ENCODE results near the gene CLEC16A.

Gene CLEC16A

DNA sequence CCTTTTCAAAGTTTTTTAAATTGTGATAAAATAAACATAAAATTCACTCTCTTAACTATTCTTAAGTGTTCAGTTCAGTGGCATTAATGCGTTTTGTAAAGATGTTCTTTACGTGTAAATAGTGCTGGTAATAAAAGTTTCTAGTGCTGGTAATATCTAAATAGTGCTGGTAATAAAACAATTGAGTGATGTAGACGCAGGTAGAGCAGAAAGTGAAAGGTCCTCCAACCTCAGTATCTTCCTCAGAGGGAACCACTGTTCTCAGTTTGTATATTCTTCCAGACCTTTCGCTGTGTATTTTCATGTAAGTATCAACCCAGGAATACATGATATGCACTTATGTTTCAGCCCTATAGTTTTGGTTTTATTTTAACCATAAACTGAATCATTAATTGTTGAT, 53.1 kb downstream of the CLEC16A start:
- in situ Hi-C loops (cut with HindIII; ENCODE audit: low pct_unique_long_range_greater_than_20kb, low sequenced_read_pairs), result no loop called here
- no peak for DNase-seq (ENCODE audit: low read depth in 1 of 2, low spot score in 1 of 2)

DNA sequence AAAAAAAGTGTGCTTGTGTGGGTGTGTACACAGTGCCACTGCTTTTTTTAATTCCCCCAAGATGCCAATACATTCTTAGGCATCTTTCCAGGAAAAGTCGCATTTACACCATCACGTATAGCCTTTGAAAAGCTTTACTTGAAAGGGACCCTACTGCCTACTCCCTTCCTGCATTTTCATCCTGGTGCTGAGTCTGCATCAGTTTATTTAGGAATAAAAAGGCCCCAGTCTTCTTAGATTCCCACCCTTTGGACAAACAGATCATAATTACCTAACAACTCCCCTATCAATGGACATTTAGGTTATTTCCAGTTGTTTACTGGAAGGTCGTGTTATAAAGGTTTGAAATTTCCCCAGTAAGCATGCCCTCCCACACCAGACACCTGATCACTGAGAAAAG, 54.9 kb downstream of the CLEC16A start:
- in situ Hi-C loops (cut with HindIII; ENCODE audit: low pct_unique_long_range_greater_than_20kb, low sequenced_read_pairs), result no loop called here
- no peak for TF ChIP-seq JUND (IDR thresholded peaks at IDR 0.05; ENCODE audit: low read depth)
- DNase-seq (ENCODE audit: low read depth in 1 of 2, low spot score in 1 of 2), result no peak

More for the DNA sequence above, 53.1 kb downstream of the CLEC16A start:
- TF ChIP-seq JUND (IDR thresholded peaks at IDR 0.05; ENCODE audit: low read depth), result no peak

DNA sequence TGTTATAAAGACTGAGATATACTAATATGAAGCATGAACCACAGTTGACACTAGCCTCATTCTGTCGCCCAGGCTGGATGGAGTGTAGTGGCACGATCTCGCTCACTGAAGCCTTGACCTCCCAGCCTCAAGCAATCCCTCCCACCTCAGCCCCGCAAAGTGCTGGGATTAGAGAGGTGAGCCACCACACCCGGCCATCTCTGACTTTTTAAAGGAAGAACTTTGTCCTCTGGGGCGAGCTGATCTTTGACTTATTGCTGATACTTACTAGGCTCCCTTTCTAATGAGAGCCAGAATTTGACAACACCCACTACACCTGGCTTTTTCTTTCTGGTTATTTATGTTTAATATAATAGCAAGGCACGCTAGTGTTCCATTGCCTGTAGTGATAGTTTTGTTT, 57.2 kb downstream of the CLEC16A start:
- TF ChIP-seq JUND (IDR thresholded peaks at IDR 0.05; ENCODE audit: low read depth), result no peak
- in situ Hi-C loops (cut with HindIII; ENCODE audit: low pct_unique_long_range_greater_than_20kb, low sequenced_read_pairs), result no loop called here
- DNase-seq (ENCODE audit: low read depth in 1 of 2, low spot score in 1 of 2), result no peak

GRCh38 chr16:11003141-11003540, 58.8 kb downstream of the CLEC16A start:
- DNase-seq (ENCODE audit: low read depth in 1 of 2, low spot score in 1 of 2), result no peak
- no peak for TF ChIP-seq JUND (IDR thresholded peaks at IDR 0.05; ENCODE audit: low read depth)
- in situ Hi-C loops (cut with HindIII; ENCODE audit: low pct_unique_long_range_greater_than_20kb, low sequenced_read_pairs), result no loop called here

DNA sequence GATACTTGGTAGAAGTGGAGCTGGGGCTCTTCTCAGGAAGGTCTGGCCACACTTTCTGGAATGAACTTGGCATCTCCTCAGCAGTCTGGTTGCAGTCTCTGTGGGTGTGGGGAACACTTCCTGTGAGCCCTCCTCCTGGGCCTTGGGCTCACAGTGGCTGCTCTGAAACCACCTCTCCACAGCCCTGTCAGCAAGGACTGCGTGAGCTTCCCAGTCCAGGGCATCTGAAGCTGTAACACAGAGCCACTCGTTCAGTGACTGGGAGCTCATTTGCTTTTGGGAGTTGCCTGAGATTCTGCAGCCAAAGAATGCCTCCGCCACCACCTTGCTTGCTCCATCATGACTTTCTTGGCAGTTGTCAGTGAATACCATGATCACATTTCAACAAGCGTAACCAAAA, 60.0 kb downstream of the CLEC16A start:
- no peak for TF ChIP-seq JUND (IDR thresholded peaks at IDR 0.05; ENCODE audit: low read depth)
- no peak for DNase-seq (ENCODE audit: low read depth in 1 of 2, low spot score in 1 of 2)
- in situ Hi-C loops (cut with HindIII; ENCODE audit: low pct_unique_long_range_greater_than_20kb, low sequenced_read_pairs), result no loop called here

DNA sequence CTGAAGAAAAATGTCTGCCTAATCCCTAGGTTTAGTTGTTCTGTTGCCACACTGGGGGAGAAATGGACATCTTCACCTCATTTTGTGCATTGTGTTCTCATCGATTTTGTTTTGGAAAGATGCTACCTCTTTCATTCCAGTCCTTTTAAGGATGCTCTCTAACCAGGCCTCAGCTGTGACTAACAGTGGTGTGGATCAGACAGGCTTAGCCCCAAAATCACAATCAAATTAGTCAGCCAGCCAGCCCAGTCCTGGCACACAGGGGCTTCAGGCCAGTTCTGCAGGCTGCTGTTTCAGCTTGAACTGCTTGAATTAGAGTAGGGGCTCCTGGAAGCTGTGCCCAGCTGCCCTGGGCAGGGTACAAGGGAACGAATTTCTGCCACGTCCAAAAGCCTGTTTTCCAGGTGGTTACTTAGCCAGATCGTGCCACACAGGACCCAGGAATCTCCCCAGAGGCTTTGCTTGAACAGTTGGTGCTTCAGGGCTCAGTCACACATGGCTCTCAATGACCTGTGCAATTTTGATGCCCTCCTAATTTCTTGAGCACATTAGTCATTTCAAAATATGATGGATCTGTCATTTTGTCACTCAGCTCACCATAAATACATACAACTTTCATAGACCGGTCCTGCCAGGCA, 60.7 kb downstream of the CLEC16A start:
- in situ Hi-C loops (cut with HindIII; ENCODE audit: low pct_unique_long_range_greater_than_20kb, low sequenced_read_pairs), result no loop called here
- no peak for TF ChIP-seq JUND (IDR thresholded peaks at IDR 0.05; ENCODE audit: low read depth)
- DNase-seq (ENCODE audit: low read depth in 1 of 2, low spot score in 1 of 2), result no peak

- in situ Hi-C loops (cut with HindIII; ENCODE audit: low pct_unique_long_range_greater_than_20kb, low sequenced_read_pairs), result no loop called here
- no peak for DNase-seq (ENCODE audit: low read depth in 1 of 2, low spot score in 1 of 2)
These were observed 61.2 kb downstream of the CLEC16A start for GRCh38 chr16:11005611-11005975.

GRCh38 chr16:11006656-11007055, 62.3 kb downstream of the CLEC16A start:
- no peak for DNase-seq (ENCODE audit: low read depth in 1 of 2, low spot score in 1 of 2)
- in situ Hi-C loops (cut with HindIII; ENCODE audit: low pct_unique_long_range_greater_than_20kb, low sequenced_read_pairs), result no loop called here
- TF ChIP-seq JUND (IDR thresholded peaks at IDR 0.05; ENCODE audit: low read depth), result no peak

More at GRCh38 chr16:11005611-11005975, 61.2 kb downstream of the CLEC16A start:
- TF ChIP-seq JUND (IDR thresholded peaks at IDR 0.05; ENCODE audit: low read depth), result no peak

GRCh38 chr16:11007714-11008280, 63.4 kb downstream of the CLEC16A start:
- no peak for DNase-seq (ENCODE audit: low read depth in 1 of 2, low spot score in 1 of 2)
- no peak for TF ChIP-seq JUND (IDR thresholded peaks at IDR 0.05; ENCODE audit: low read depth)
- in situ Hi-C loops (cut with HindIII; ENCODE audit: low pct_unique_long_range_greater_than_20kb, low sequenced_read_pairs), result no loop called here

GRCh38 chr16:11009027-11009755, 64.8 kb downstream of the CLEC16A start:
- DNase-seq (ENCODE audit: low read depth in 1 of 2, low spot score in 1 of 2), result no peak
- in situ Hi-C loops (cut with HindIII; ENCODE audit: low pct_unique_long_range_greater_than_20kb, low sequenced_read_pairs), result no loop called here
- TF ChIP-seq JUND (IDR thresholded peaks at IDR 0.05; ENCODE audit: low read depth), result no peak

GRCh38 chr16:11010575-11011221, 66.3 kb downstream of the CLEC16A start:
- in situ Hi-C loops (cut with HindIII; ENCODE audit: low pct_unique_long_range_greater_than_20kb, low sequenced_read_pairs), result no loop called here
- DNase-seq (ENCODE audit: low read depth in 1 of 2, low spot score in 1 of 2), result no peak
- no peak for TF ChIP-seq JUND (IDR thresholded peaks at IDR 0.05; ENCODE audit: low read depth)

DNA sequence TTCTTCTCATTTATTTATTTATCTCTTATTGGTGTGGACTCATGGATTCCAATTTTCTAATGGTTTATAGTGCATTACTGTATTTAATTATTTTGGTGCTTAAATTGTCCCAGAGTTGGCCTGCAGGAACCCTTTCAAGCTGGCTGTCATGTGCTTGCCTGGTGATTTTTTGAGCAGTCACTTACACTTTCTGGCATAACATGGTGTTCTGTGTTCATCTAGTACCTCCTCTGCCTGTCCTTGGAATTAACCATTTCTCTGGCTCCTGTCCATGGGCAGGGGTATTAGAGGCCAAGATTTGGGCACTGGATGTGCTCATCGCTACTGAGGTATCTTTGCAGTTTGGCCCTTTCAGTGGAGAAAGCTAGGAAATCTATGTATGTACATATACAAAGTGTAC, 67.0 kb downstream of the CLEC16A start:
- no peak for DNase-seq (ENCODE audit: low read depth in 1 of 2, low spot score in 1 of 2)
- no peak for TF ChIP-seq JUND (IDR thresholded peaks at IDR 0.05; ENCODE audit: low read depth)
- in situ Hi-C loops (cut with HindIII; ENCODE audit: low pct_unique_long_range_greater_than_20kb, low sequenced_read_pairs), result no loop called here

GRCh38 chr16:11012841-11013240, 68.5 kb downstream of the CLEC16A start:
- DNase-seq (ENCODE audit: low read depth in 1 of 2, low spot score in 1 of 2), result no peak
- TF ChIP-seq JUND (IDR thresholded peaks at IDR 0.05; ENCODE audit: low read depth), result no peak
- in situ Hi-C loops (cut with HindIII; ENCODE audit: low pct_unique_long_range_greater_than_20kb, low sequenced_read_pairs), result no loop called here
